Measurements from ENCODE around the gene LZTS3.
A peak's percentile ranks its signal among the peaks of the same experiment; 100 is the strongest.
"Not testable (repeated sequence)": the region's sequence is repeated elsewhere in the genome, so short reads cannot be mapped to it uniquely, and the experiment has no call there.

LZTS3 gene

DNA sequence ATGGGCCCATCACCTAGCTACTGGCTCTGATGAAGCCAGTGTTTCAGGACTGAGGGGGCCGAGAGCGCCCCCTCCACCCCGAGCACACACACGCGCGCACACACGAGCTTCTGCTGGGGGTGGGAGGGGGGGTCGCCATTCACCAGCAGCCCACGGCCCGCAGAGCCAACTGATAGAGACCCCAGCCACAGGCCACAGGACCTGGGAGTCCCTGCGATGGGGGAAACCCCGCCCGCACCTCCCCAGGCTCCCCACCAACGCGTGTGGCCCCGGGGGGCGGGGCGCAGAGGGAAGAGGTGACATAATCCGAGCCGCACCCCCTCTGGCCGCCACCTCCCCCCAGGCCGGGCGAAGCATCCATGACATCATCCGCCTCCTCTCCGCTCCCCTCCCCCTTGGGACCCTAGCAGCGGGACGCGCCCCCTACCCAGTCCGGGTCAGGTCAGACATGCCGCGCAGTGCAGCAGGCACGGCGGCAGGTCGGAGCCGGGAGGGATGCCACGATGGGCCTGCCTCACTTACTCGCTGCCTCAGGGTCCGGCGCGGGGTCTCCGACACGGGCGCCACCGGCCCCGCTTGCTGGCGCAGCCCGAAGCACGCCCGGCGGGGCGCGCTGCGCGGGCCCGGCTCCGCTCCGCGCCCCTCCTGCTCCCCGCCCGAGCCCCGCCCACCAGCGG, at the start of gene LZTS3:
Gene LZTS3 (minus strand): TSS at position 617 of the 677 bp plus-strand sequence. CDS start 6,386 bp downstream, outside the sequence.
- DNase-seq (ENCODE audit: low spot score) = peak; percentile 86

DNA sequence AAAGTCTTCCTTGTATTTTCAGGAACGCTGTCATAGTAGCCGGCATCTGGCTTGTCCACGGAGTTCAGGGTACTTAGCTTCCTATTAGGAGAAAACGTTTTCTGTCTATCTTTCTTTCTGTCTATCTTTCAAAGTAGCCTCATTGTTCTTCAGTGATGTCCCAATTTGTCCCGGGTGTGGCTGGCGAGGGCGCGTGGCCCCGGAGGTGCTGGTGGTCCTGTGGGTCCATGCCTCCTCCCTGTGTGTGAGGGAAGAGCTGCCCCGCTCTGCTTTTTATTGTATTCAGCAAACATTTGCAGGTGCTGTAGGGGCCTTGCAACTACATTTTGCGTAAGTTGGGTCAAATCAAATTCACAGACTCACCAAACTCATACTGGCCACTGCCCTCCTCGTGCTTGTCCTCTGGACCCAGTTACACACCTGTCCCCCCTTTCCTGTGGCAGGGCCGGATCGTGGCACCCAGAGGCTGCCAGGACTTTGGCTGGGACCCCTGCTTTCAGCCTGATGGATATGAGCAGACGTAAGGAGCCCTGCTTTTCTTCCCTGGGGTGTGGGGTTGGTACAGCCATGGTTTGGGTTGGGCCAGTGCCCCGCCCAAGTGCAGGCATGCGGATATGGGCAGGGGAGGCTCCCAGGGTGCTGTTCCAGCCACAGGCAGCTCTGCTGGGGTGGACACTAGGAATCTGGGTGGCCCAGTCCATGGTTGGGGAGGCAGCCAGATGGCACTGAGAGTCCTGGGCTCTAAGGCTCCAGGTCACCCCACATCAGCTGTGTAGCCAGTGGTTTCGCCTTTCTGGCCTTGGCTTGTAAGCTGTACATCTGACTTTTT, 48.3 kb upstream of the LZTS3 start:
- DNase-seq (ENCODE audit: low spot score) = no peak

DNA sequence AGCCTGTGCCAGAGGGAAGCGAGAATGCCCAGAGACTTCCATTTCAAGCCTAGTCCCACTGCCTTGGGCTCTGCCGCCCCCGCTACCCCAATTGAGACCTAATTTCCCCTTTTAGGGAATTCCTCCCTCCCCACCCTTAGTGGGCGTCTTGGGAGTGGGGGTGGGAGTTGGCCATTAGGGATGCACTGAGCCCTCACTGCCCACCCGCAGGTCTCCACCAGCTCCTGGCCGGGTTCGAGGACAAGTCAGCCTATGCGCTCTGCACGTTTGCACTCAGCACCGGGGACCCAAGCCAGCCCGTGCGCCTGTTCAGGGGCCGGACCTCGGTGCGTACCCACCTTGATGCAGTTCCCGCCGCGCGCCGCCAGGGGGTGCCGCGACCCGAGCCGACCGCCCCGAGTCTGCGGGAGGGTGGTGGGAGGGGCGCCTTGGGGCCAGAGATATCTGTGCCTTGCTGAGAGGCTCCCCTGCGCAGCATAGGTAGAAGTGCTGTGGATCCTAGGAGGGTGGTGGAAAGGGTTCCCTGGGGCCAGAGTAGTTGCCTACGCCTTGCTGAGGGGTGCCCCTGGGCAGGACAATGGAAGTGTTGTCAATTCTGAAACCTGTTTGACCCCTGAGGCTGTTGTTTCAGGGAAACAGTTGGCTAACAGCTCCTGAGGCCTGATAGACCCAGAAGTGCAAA, 45.1 kb upstream of the LZTS3 start:
- peak; percentile 96 for DNase-seq (ENCODE audit: low spot score)

DNA sequence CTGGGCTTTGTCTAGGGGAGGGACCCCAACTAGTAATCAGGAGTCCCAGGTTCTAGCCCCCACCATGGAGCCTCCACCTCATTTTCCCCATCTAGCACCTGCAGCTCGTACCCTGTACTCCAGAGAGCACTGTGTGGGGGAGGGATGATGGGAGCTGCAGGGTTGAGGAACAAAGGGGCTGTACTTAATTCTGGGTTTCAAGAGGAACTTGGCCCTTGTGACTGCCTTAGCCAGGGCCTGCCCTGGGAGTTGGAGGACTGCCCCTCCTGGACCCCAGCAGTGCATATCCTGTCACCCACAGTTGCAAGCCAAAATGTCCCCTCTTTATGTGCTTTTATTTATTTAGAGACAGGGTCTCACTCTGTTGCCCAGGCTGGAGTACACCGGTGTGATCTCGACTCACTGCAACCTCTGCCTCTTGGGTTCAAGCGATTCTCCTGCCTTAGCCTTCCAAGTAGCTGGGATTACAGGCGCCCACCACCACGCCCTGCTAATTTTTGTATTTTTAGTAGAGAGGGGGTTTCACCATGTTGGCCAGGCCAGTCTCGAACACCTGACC, 42.1 kb upstream of the LZTS3 start:
- DNase-seq (ENCODE audit: low spot score) = not testable (repeated sequence)

DNA sequence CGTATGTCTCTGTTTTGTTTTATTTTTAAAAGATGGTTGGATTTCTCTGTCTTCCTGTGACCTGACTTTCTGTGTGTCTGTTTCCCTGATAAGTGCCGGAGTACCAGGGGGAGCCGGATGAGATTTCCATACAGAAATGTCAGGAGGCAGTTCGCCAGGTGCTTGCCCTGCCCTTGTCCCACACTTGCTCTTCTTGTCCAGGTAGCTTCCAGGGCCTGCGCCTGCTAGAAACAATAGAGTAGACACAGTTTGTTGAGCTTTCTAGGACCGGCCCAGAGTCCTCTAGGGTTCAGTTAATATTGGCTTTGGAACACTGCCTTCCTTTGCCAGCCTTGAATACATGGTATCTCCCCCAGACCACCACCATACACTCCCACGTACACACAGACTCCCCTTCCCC, 39.9 kb upstream of the LZTS3 start:
- DNase-seq (ENCODE audit: low spot score) = no peak

DNA sequence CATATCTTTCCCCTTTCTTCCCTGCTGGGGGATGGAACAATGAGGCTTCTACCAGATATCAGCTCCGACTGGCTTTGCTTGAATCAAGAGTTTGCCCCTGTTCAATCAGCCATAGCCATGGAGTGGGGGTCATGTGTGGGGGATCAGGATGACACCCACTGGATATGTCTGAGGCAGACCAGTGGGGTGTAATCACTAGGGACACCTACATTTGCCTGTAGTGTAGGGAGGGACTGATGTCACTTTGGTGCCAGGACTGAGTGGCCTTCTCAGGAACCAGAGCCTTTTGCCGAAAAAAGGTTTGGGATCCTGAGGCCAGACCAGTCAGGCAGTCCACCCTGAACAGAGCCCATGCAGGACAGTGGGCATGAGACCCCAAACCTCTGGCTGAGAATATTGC, 37.0 kb upstream of the LZTS3 start:
- no peak for DNase-seq (ENCODE audit: low spot score)

DNA sequence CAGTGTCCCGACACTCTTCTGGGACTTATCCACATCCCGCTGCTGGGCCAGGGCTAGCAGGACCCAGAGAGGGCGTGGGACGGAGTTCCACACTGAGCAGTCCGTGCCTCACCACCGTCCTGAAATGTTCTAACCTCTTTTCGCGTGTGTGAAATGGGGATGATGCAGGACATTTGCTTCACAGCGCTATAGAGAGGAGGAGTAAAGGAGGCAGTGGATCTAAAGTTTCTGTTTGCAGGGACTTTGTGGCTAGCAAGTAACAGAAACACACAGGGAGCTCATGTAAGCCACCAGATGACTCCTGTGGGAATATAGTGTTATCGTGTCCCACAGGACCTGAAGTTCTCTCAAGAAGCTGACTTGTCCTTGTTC, 36.6 kb upstream of the LZTS3 start:
- DNase-seq (ENCODE audit: low spot score) = no peak

DNA sequence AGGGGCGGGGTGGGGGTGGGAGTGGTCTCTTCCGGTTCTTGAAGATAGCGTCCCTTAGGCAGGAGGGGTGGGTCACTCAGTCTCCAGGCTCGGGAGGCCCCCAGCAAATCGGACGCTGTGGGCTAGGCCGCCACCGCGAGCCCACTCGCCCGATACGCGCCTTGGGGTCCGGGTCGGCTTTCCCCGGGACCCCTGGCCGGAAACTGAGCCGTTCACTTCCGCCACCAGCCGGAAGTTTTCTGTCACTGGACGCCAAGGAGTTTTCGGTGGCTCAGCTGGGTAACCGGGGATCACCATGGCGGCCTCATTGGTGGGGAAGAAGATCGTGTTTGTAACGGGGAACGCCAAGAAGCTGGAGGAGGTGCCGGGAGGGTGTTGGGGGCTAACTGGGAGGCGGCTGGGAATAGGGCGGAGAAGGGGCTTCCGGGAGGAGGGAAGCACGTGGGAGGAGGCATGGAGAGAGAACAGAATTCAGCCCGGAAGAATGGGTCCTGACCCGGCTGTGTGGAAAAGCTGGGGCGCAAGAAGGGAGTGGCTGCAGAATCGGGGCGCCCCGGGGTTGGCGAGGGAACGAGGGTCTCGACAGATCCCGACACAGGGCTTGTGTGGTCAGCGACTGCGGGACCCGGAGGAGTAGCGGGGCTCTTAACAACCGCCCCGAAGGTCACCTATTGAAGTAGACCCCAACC, 36.1 kb upstream of the LZTS3 start, which contains the start of gene ITPA:
Gene ITPA (plus strand): TSS at position 242 of the 689 bp plus-strand sequence. CDS start 54 bp downstream, at position 296.
- DNase-seq (ENCODE audit: low spot score) = peak; percentile 73

DNA sequence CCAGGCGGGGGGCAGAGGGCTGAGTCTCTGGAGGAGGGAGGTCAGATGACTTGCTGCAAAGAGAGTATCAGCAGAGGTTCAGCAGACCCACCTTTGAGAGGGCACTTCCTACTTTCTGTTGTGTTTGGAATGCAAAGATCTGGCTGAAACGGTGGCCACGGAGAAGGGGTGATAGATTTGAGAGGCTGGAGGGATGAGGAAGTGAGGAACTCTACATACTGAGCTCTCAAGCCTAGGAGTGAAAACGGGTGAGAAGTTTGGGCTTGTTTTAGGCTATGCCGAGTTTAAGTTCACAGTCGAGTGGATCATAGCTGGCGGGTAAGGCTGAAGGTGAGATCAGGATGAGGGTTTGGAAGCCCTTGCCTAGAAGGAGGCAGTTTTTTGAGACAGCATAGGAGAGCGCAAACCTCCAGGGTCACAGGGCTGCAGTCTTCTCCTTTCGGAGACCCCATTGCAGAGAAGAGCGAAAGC, 35.5 kb upstream of the LZTS3 start:
- DNase-seq (ENCODE audit: low spot score) = no peak

DNA sequence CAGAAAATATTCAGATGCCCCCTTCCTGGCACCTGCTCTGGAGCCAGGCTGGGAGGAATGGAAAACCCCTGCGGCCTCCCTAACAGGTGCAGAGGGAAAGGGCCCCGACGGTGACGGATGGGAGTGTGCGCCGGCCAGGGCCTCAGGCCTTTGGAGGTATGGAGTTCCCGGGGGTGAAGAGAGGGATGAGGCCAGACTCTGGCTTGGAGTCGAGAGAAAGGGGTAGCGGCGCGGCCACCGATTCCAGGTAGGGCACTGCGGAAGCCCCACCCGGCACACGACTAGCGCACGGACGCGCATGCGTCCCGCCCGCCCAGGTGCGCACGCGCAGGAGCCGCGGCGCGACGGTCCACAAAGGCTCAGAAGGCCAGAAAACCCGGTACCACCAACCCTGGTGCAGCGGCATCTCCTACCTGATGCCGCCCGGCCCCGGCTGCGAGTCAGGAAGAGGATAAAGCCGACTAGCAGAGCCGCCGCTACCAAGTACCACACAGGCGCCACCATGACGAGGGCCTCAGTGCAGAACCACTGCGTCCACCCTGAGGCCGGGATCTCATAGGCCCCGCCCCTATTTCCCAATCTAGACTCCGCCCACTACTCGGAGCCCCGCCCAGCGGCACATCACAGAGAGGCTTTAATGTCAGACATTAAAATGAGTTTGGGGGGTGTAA, 30.9 kb upstream of the LZTS3 start, which contains the start of gene DDRGK1:
Gene DDRGK1 (minus strand): TSS at position 559 of the 671 bp plus-strand sequence. CDS start 55 bp downstream, at position 504.
- DNase-seq (ENCODE audit: low spot score) = peak; percentile 94

DNA sequence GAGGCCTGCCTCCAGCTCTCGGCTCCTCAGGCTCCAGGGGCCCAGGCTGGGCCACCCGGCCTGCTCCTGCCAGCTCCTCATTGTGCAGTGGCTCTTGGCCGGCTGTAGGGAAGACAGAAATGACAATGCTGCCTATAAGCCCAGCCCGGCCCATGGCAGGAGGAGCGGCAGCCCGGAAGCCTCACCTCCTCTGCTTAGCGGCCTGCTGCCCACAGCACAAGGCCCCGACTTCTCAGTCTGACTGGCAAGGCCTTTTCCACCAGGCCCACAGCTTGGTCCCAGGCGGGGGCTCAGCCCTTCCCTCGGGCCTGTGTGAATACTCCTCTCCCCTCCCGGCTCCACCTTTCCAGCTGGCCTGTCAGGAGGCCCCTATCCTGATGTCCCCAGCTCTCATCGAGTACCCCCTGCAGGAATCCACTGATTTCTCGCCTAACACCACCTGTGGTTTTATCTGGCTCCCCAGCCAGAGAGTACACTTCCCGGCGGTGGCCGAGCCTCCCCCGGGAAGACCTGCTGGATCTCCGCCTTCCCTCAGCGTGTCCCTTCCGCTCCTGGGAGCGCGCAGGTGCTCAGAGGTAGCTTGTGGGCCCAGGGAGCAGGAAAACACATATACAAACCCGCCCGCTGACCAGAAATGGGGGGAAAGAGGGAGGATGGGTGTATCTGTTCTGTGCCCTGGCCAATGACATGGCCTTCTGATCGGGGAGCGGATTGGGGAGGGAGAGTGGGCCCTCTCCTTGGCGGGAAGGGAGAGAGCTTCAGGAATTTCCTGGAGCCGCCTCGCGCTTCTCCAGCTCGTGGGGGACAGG, 30.2 kb upstream of the LZTS3 start:
- peak; percentile 64 for DNase-seq (ENCODE audit: low spot score)

DNA sequence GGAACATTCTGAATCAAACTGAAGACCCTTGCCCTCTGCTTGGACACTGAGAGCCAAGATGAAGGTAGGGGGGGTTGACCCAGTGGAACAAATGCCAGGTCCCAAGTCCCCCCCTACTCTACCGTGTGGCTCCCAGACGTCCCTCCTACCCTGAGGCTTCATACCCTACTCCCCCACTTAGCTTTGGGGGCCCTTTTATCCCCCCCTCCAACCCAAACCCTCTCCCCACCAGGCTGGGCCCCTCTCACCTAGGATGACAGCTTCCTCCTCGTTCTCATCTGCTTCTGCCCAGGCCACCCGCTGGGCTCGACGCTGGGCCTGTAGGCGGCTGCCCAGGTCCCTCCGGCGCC, 29.6 kb upstream of the LZTS3 start:
- DNase-seq (ENCODE audit: low spot score) = no peak

DNA sequence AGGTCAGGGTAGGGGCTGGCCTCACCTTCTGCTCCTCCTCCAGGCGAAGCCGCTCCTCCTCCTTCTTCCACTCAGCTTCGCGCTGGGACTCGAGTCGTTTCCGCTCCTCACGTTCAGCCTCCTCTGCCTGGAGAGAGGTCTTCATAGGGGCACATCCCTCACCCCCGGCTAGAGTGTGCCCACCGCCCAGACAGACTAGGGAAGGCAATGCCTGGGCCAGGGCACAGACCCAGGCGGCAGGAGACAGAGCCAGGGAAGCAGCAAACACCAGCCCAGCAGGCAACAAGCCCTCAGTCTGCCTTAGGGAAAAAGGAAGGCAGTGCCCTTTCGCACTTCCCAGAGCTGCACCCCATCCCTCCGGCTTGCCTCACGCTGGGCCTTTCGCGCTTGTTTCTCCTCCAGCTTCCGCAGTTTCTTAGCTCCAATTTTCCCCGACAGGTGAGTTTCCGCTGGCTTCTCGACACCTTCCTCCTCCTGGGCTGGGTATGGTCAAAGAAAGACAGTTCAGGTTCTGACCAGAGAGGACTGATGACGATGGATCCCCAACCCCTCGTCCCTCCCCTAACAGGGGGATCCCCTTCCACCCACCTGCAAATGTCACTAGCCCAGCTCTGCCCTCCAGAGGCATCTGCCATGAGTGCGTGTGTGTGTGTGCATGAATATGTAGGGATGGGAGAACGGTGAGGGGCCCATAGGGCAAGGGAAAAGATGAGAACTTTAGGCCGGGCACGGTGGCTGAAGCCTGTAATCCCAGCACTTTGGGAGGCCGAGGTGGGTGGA, 26.8 kb upstream of the LZTS3 start:
- DNase-seq (ENCODE audit: low spot score) = no peak

DNA sequence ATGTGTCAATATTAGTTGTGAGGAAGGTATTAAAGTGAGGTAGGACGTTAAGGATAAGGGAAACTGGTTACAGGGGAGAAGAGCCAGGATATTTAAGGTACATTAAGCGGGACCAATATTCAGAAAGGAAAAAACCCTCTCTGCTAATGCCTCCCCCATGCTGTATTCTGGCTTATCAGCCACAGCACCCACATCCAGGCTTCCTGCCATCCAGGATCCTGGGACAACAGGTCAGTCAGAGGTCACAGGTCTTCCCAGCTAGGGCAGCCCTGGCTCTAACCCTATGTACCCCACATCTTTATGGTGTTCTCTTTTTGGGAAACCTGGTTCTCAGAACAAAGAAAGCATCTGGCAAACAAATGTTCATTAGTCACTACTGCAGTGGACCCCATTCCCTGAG, 25.9 kb upstream of the LZTS3 start:
- DNase-seq (ENCODE audit: low spot score) = no peak

DNA sequence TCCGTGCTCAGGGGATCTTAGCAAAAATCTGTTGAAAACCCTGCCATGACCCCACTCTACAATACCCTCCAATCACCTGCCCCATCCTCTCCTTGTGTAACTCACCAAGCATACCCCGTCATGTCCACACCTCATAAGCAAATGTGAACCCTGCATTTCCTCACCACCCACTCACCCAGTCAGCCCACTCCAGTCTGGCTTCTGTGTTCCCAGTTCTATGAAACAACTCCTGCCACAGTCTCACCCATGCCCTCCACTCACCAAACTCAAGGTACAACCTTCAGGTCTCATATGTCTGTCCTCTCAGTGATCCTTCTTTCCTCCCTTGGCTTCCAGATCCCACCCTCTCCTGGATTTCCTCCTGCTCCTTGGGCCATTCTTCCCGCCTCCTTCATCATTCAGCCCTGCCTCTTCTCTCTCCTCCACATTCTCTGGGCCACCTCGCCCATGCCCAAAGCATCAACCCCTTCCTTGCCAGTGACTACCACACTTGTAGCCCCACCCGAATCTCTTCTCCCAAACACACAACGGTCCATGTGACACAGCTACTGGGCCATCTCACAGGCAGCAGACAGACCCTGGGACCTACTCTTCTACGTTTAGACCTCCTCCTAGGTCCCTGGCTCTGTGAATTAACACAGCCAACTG, 22.4 kb upstream of the LZTS3 start:
- DNase-seq (ENCODE audit: low spot score) = no peak

DNA sequence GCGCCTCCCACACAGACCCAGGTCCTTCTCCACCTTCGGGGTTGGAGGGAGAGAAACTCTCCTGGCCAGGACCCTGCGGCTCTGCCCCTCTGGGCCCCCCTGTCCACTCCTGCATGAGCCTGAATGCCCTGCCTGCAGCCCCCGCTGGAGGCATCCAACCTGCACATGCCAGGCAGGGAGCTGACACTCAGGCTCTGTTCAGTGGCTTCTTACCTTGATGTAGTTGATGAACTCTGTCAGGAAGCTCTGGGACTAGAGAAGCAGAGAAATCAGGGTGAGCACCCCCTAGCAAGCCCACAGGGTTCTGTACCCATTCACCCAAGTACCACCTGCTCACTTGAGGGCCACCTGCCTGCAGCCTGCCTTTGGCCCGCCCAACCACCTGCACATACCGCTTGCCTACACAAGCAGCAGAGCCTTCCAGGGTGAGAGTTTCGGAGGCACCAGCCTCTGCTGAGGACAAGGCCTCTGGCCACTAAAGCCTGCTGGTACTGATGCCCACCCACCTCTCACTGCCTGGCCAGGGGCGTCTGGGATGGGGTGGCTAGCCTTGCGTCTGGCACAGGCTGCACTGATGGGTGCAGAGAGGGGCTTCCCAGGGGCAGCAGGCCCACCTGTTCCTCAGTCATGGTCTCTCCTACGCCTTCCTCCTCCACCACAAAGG, 21.4 kb upstream of the LZTS3 start:
- DNase-seq (ENCODE audit: low spot score) = no peak

DNA sequence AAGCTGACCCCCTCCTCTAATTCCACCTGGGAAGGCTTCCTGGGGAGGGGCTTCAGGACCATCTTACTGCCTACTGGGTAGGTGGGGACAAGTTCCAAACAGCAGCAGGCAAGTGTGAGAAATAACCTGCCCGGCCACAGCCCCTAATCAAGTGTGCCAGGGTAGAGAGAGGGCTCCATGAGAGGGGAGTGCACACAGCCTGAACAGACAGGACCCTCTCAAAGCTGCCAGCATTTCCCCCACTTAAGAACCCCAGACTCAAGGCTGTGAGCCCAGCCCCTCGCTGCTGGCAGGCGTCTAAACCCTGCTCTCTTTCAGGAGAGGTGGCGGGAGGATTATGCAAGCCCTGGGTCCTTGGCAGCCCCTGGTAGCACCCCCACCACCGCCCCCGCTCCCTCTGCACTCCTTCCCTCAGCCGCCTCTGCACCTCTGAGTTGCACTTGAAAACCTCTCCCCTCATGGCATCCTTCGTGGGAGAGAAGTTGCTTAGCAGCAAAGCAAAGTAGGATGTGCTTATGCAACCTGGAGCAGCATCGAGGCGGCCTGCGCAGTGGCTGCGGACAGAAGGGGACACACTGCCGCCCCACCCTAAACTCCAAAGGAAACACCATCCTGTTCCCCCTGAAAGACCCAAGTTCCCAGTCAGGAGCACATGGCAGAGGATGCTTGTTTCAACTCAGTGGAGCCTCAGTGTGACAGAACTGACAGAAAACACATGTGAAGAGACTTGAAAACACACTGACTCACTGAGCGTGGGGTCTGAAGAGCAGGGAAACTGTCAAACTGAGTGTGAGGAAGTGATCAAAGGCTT, 20.7 kb upstream of the LZTS3 start:
- peak; percentile 3 for DNase-seq (ENCODE audit: low spot score)

All from iPS-NIHi11 (cell line).